Measurements from ENCODE around the gene LIMCH1. TPM values are rescaled to one million over a fixed set of nuclear protein-coding genes. Genes with fewer than 3 reads are reported as not detected.

LIMCH1 gene
- total RNA-seq, 2 experiments from 2014 or later: not detected

- POLR2A ChIA-PET: no interaction called here
- DNase-seq (ENCODE audit: low spot score): no peak
- H3K9me2 ChIP-seq (ENCODE audit: insufficient read depth, low read length): no peaks in the 10 kb centered on the region
- TF ChIP-seq EZH2phosphoT487 (IDR thresholded peaks at IDR 0.05; ENCODE audit: borderline replicate concordance, low read depth, low read length): no peak
- TF ChIP-seq, protein P1, sequence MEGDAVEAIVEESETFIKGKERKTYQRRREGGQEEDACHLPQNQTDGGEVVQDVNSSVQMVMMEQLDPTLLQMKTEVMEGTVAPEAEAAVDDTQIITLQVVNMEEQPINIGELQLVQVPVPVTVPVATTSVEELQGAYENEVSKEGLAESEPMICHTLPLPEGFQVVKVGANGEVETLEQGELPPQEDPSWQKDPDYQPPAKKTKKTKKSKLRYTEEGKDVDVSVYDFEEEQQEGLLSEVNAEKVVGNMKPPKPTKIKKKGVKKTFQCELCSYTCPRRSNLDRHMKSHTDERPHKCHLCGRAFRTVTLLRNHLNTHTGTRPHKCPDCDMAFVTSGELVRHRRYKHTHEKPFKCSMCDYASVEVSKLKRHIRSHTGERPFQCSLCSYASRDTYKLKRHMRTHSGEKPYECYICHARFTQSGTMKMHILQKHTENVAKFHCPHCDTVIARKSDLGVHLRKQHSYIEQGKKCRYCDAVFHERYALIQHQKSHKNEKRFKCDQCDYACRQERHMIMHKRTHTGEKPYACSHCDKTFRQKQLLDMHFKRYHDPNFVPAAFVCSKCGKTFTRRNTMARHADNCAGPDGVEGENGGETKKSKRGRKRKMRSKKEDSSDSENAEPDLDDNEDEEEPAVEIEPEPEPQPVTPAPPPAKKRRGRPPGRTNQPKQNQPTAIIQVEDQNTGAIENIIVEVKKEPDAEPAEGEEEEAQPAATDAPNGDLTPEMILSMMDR (conservative IDR thresholded peaks at IDR 0.05; ENCODE audit: low read length): no peak
- BruUV-seq (replicated peaks): no TSS peak
- intact Hi-C loops (cut with micrococcal nuclease; ENCODE audit: unreplicated experiment): no loop called here
- H3K79me2 ChIP-seq (ENCODE audit: insufficient read depth, low read depth, low read length): no peaks in the 10 kb centered on the region
- H3K27ac ChIP-seq (ENCODE audit: low read depth, low read length, poor library complexity, severe bottlenecking): no peak overlapping the region
- no peak overlapping the region for H2AFZ ChIP-seq (ENCODE audit: low read length)
- no peaks in the 10 kb centered on the region for H3K9me3 ChIP-seq (ENCODE audit: low read length)
- no peak overlapping the region for H3K4me2 ChIP-seq (ENCODE audit: low read length)
- CTCF ChIA-PET (ENCODE audit: unreplicated experiment): no interaction called here
- no peak overlapping the region for H3K4me3 ChIP-seq (ENCODE audit: low read depth, low read length, poor library complexity, severe bottlenecking)
- H3K36me3 ChIP-seq (ENCODE audit: insufficient read depth, low read length): no peaks in the 10 kb centered on the region
- no peaks in the 10 kb centered on the region for H3K4me1 ChIP-seq (ENCODE audit: insufficient read depth, low read length, poor library complexity, severe bottlenecking)
- no peaks in the 10 kb centered on the region for H4K20me1 ChIP-seq (ENCODE audit: insufficient read depth, low read length)
These were observed 11.5 kb downstream of the LIMCH1 start for GRCh38 chr4:41549478-41549877.

DNA sequence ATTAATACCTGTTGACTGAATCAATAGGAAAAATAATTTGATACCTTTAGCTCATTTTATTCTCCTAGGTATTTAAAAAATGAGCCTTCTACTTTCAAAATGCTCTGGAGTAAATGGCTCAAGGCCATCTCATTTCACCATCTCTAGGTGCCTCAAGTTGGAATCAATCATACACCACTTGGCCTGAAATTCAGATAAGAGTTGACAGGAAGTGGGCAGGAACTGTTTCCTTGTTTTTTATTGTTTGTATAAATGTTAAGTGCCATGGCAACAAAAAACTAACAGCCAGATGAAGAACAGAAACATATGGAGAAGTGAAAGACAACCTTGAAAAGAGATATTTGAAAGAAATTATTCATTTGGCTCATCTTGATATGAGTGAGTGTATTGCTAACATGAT is 12.4 kb downstream of the LIMCH1 start:
- H3K9me3 ChIP-seq (ENCODE audit: low read length): no peaks in the 10 kb centered on the region
- TF ChIP-seq, protein P1 (conservative IDR thresholded peaks at IDR 0.05; ENCODE audit: low read length): no peak
- no peak for TF ChIP-seq EZH2phosphoT487 (IDR thresholded peaks at IDR 0.05; ENCODE audit: borderline replicate concordance, low read depth, low read length)
- DNase-seq (ENCODE audit: low spot score): no peak
- H2AFZ ChIP-seq (ENCODE audit: low read length): no peak overlapping the region
- no peak overlapping the region for H3K4me2 ChIP-seq (ENCODE audit: low read length)
- no peaks in the 10 kb centered on the region for H3K4me1 ChIP-seq (ENCODE audit: insufficient read depth, low read length, poor library complexity, severe bottlenecking)
- no peaks in the 10 kb centered on the region for H3K36me3 ChIP-seq (ENCODE audit: insufficient read depth, low read length)
- POLR2A ChIA-PET: interaction anchor here (0.7 kb wide), 1 partner anchor 257 kb away, joined by 3 read pairs; no protein-coding TSS in a partner anchor
- no peaks in the 10 kb centered on the region for H4K20me1 ChIP-seq (ENCODE audit: insufficient read depth, low read length)
- no peaks in the 10 kb centered on the region for H3K9me2 ChIP-seq (ENCODE audit: insufficient read depth, low read length)
- no peaks in the 10 kb centered on the region for H3K79me2 ChIP-seq (ENCODE audit: insufficient read depth, low read depth, low read length)
- H3K4me3 ChIP-seq (ENCODE audit: low read depth, low read length, poor library complexity, severe bottlenecking): no peak overlapping the region
- intact Hi-C loops (cut with micrococcal nuclease; ENCODE audit: unreplicated experiment): no loop called here
- H3K27ac ChIP-seq (ENCODE audit: low read depth, low read length, poor library complexity, severe bottlenecking): no peak overlapping the region
- no TSS peak for BruUV-seq (replicated peaks)
- CTCF ChIA-PET (ENCODE audit: unreplicated experiment): no interaction called here

DNA sequence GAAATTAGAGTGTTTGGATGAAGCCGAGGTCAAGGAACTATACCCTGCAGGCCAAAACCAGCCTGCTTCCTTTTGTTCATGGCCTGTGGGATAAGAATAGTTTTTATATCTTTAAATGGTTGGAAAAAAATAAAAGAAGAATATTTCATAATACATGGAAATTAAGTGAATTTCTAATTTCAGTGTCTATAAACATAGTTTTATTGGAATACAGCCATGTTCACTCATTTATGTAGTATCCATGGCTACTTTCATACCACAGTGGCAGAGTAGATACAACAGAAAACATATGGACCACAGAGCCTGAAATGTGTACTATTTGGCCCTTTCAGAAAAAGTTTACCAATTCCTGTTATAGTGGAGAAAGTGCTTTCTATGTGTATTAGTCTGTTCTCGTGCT is 13.6 kb downstream of the LIMCH1 start:
- Histone ChIP-seq H4K20me1 (ENCODE audit: insufficient read depth, low read length) (no peaks in the 10 kb centered on the region), H3K4me1 (ENCODE audit: insufficient read depth, low read length, poor library complexity, severe bottlenecking) (no peaks in the 10 kb centered on the region), H3K9me3 (ENCODE audit: low read length) (no peaks in the 10 kb centered on the region), H2AFZ (ENCODE audit: low read length) (no peak overlapping the region), H3K4me2 (ENCODE audit: low read length) (no peak overlapping the region), H3K4me3 (ENCODE audit: low read depth, low read length, poor library complexity, severe bottlenecking) (no peak overlapping the region), H3K36me3 (ENCODE audit: insufficient read depth, low read length) (no peaks in the 10 kb centered on the region), H3K79me2 (ENCODE audit: insufficient read depth, low read depth, low read length) (no peaks in the 10 kb centered on the region), H3K27ac (ENCODE audit: low read depth, low read length, poor library complexity, severe bottlenecking) (no peak overlapping the region), H3K9me2 (ENCODE audit: insufficient read depth, low read length) (no peaks in the 10 kb centered on the region)
- no peak for DNase-seq (ENCODE audit: low spot score)
- TF ChIP-seq EZH2phosphoT487 (IDR thresholded peaks at IDR 0.05; ENCODE audit: borderline replicate concordance, low read depth, low read length): no peak
- TF ChIP-seq, protein P1 (conservative IDR thresholded peaks at IDR 0.05; ENCODE audit: low read length): no peak
- POLR2A ChIA-PET: no interaction called here
- intact Hi-C loops (cut with micrococcal nuclease; ENCODE audit: unreplicated experiment): no loop called here
- BruUV-seq (replicated peaks): no TSS peak
- CTCF ChIA-PET (ENCODE audit: unreplicated experiment): no interaction called here
